ENCODE measurements around the gene ADAM21. TPM values are rescaled to one million over a fixed set of nuclear protein-coding genes. Genes with fewer than 3 reads are reported as not detected.
"Not testable (repeated sequence)": the region's sequence is repeated elsewhere in the genome, so short reads cannot be mapped to it uniquely, and the experiment has no call there.

ADAM21 gene
- total RNA-seq, 1 donor from 2014 or later: under 0.01 TPM

GRCh38 chr14:70422538-70422937, 29.4 kb upstream of the ADAM21 start:
- no peak for FAIRE-seq

GRCh38 chr14:70425354-70425753, 26.6 kb upstream of the ADAM21 start:
- FAIRE-seq (no peak), DNase-seq (ENCODE audit: low read depth) (no peak)
- Histone ChIP-seq H3K4me3 (ENCODE audit: low read depth, low read length) (no peak overlapping the region), H3K27me3 (ENCODE audit: control insufficient read depth, insufficient read depth, low read length) (no peaks in the 10 kb centered on the region), H3K36me3 (ENCODE audit: control insufficient read depth, insufficient read depth, low read length) (no peaks in the 10 kb centered on the region)
- TF ChIP-seq, protein P1, sequence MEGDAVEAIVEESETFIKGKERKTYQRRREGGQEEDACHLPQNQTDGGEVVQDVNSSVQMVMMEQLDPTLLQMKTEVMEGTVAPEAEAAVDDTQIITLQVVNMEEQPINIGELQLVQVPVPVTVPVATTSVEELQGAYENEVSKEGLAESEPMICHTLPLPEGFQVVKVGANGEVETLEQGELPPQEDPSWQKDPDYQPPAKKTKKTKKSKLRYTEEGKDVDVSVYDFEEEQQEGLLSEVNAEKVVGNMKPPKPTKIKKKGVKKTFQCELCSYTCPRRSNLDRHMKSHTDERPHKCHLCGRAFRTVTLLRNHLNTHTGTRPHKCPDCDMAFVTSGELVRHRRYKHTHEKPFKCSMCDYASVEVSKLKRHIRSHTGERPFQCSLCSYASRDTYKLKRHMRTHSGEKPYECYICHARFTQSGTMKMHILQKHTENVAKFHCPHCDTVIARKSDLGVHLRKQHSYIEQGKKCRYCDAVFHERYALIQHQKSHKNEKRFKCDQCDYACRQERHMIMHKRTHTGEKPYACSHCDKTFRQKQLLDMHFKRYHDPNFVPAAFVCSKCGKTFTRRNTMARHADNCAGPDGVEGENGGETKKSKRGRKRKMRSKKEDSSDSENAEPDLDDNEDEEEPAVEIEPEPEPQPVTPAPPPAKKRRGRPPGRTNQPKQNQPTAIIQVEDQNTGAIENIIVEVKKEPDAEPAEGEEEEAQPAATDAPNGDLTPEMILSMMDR (IDR thresholded peaks at IDR 0.05; ENCODE audit: insufficient read depth, low read length, severe bottlenecking): no peak

More at GRCh38 chr14:70422538-70422937, 29.4 kb upstream of the ADAM21 start:
- Histone ChIP-seq H3K27me3 (ENCODE audit: control insufficient read depth, insufficient read depth, low read length) (no peaks in the 10 kb centered on the region), H3K4me3 (ENCODE audit: low read depth, low read length) (no peak overlapping the region), H3K36me3 (ENCODE audit: control insufficient read depth, insufficient read depth, low read length) (no peaks in the 10 kb centered on the region)
- TF ChIP-seq, protein P1 (IDR thresholded peaks at IDR 0.05; ENCODE audit: insufficient read depth, low read length, severe bottlenecking): no peak
- DNase-seq (ENCODE audit: low read depth): peak; percentile 15

DNA sequence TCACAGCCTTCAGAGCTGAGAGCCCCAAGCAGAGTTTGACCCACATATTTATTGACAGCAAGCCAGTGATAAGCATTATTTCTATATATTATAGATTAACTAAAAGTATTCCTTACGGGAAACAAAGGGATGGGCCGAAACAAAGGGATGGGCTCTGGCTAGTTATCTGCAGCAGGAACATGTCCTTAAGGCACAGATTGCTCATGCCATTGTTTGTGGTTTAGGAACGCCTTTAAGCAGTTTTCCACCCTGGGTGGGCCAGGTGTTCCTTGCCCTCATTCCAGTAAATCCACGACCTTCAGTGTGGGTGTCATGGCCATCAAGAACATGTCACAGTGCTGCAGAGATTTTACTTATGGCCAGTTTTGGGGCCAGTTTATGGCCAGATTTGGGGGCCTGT, 25.4 kb upstream of the ADAM21 start:
- not testable (repeated sequence) for DNase-seq (ENCODE audit: low read depth); H3K27me3 ChIP-seq (ENCODE audit: control insufficient read depth, insufficient read depth, low read length); H3K4me3 ChIP-seq (ENCODE audit: low read depth, low read length); H3K36me3 ChIP-seq (ENCODE audit: control insufficient read depth, insufficient read depth, low read length); FAIRE-seq

DNA sequence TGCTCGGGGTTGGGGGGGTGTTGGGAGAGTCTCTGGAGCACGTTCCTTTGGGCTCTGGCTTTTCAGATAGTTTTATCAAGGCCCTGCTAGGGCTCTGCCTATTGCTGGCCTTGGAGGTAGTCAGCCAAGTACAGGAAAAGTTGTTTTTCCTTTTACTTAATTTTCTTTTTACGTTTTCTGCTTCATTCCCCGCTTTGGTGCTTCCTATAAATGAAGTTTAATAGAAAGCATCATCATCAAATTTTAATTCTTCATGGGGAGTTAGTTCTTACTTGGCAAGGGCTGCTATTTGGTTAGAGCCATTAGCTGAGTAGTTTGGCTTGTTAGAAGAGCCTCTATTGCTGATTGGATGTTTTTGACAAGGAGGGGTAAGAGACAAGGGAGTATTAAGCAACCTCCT, 15.1 kb upstream of the ADAM21 start:
- FAIRE-seq (no peak), DNase-seq (ENCODE audit: low read depth) (no peak)
- H3K27me3 ChIP-seq (ENCODE audit: control insufficient read depth, insufficient read depth, low read length): no peaks in the 10 kb centered on the region
- TF ChIP-seq, protein P1 (IDR thresholded peaks at IDR 0.05; ENCODE audit: insufficient read depth, low read length, severe bottlenecking): no peak
- no peak overlapping the region for H3K4me3 ChIP-seq (ENCODE audit: low read depth, low read length)
- no peaks in the 10 kb centered on the region for H3K36me3 ChIP-seq (ENCODE audit: control insufficient read depth, insufficient read depth, low read length)

GRCh38 chr14:70441641-70442040, 10.3 kb upstream of the ADAM21 start:
- no peaks in the 10 kb centered on the region for H3K27me3 ChIP-seq (ENCODE audit: control insufficient read depth, insufficient read depth, low read length)
- no peak overlapping the region for H3K4me3 ChIP-seq (ENCODE audit: low read depth, low read length)
- TF ChIP-seq, protein P1 (IDR thresholded peaks at IDR 0.05; ENCODE audit: insufficient read depth, low read length, severe bottlenecking): no peak
- no peak for FAIRE-seq
- DNase-seq (ENCODE audit: low read depth): no peak
- no peaks in the 10 kb centered on the region for H3K36me3 ChIP-seq (ENCODE audit: control insufficient read depth, insufficient read depth, low read length)

DNA sequence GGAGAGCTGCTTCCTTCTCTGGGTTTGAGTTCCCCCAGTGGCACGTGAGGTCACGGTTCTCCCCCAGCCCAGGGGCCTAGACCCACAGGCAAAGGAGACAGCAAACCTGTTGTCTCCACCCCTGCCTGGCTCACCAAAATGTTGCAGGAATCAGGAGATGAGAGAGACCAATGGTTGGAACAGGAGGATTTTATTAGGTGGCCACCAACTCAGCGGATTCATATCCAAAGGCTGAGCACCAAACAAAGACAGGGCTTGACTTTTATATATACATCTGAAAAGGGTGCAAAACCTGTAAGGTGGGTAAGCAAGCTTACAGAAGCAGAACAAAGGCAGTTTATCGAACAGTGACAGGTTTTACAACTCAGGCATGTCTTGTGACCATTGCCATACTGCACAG, 9.2 kb upstream of the ADAM21 start:
- no peak for FAIRE-seq
- Histone ChIP-seq H3K4me3 (ENCODE audit: low read depth, low read length) (no peak overlapping the region), H3K27me3 (ENCODE audit: control insufficient read depth, insufficient read depth, low read length) (no peaks in the 10 kb centered on the region), H3K36me3 (ENCODE audit: control insufficient read depth, insufficient read depth, low read length) (no peaks in the 10 kb centered on the region)
- TF ChIP-seq, protein P1 (IDR thresholded peaks at IDR 0.05; ENCODE audit: insufficient read depth, low read length, severe bottlenecking): no peak
- DNase-seq (ENCODE audit: low read depth): no peak

Data from bronchial epithelial cell (primary cell).